Measurements from ENCODE around the gene GUCD1.

GRCh38 chr22:24576778-24577177, 21.8 kb upstream of the GUCD1 start:
- TF ChIP-seq CTCF (IDR thresholded peaks at IDR 0.05) (no peak), POLR2A (IDR thresholded peaks at IDR 0.05) (no peak)
